H9 (cell line): Measurements from ENCODE around the gene GLMP. TPM values are rescaled to one million over a fixed set of nuclear protein-coding genes. Genes with fewer than 3 reads are reported as not detected.

Experiments used
- DNase-seq: peaks from one replicate; pipeline ENCODE4 v3.0.0-alpha.2; 2017
- H2AFZ ChIP-seq: one replicate; pipeline ENCODE4 v1.6.1; 2013; ENCODE audit warnings: mild to moderate bottlenecking, low read length, control low read depth, moderate library complexity
- H2AK5ac ChIP-seq: 2 replicates; pipeline ENCODE4 v1.6.1; 2013; ENCODE audit warnings: low read length, control low read depth, mixed read lengths; ENCODE audit not compliant: insufficient read length
- H2BK120ac ChIP-seq: one replicate; pipeline ENCODE4 v1.6.1; 2013; ENCODE audit warnings: low read depth, mild to moderate bottlenecking, low read length, control low read depth, inconsistent platforms; ENCODE audit not compliant: poor library complexity, severe bottlenecking
- H2BK12ac ChIP-seq: 2 replicates; pipeline ENCODE4 v1.6.1; 2013; ENCODE audit warnings: low read length, control low read depth, mixed read lengths, low read depth; ENCODE audit not compliant: insufficient read length
- H2BK15ac ChIP-seq: 2 replicates; pipeline ENCODE4 v1.6.1; 2013; ENCODE audit warnings: low read depth, low read length, control low read depth
- H2BK20ac ChIP-seq: one replicate; pipeline ENCODE4 v1.6.1; 2013; ENCODE audit warnings: low read depth, mild to moderate bottlenecking, low read length, control low read depth, inconsistent platforms; ENCODE audit not compliant: poor library complexity, severe bottlenecking
- H2BK5ac ChIP-seq: 2 replicates; pipeline ENCODE4 v1.6.1; 2013; ENCODE audit warnings: low read length, control low read depth, mixed read lengths; ENCODE audit not compliant: insufficient read length
- H3K14ac ChIP-seq: 2 replicates; pipeline ENCODE4 v1.6.1; 2013; ENCODE audit warnings: low read length, control low read depth; ENCODE audit not compliant: insufficient read depth
- H3K18ac ChIP-seq: 2 replicates; pipeline ENCODE4 v1.6.1; 2013; ENCODE audit warnings: low read depth, mild to moderate bottlenecking, mixed read lengths, low read length, control low read depth; ENCODE audit not compliant: insufficient read length
- H3K23ac ChIP-seq: 2 replicates; pipeline ENCODE4 v1.6.1; 2013; ENCODE audit warnings: low read length, control low read depth, mixed read lengths, low read depth; ENCODE audit not compliant: insufficient read length
- H3K23me2 ChIP-seq: 2 replicates; pipeline ENCODE4 v1.6.1; 2013; ENCODE audit warnings: low read depth, mild to moderate bottlenecking, mixed read lengths, low read length, control low read depth; ENCODE audit not compliant: insufficient read length, poor library complexity, severe bottlenecking
- H3K27ac ChIP-seq: 2 replicates; pipeline ENCODE4 v1.5.1; 2013; ENCODE audit warnings: low read length, control low read depth, mixed read lengths, low read depth; ENCODE audit not compliant: insufficient read length
- H3K27me3 ChIP-seq: 2 replicates; pipeline ENCODE4 v1.6.1; 2013; ENCODE audit warnings: low read length, control low read depth, inconsistent platforms; ENCODE audit not compliant: insufficient read depth
- H3K4ac ChIP-seq: 2 replicates; pipeline ENCODE4 v1.6.1; 2013; ENCODE audit warnings: low read depth, mild to moderate bottlenecking, control low read depth, inconsistent platforms, low read length, moderate library complexity
- H3K4me1 ChIP-seq: 2 replicates; pipeline ENCODE4 v1.6.1; 2013; ENCODE audit warnings: low read length, control low read depth, inconsistent platforms; ENCODE audit not compliant: insufficient read depth
- H3K4me2 ChIP-seq: 2 replicates; pipeline ENCODE4 v1.6.1; 2013; ENCODE audit warnings: low read length, control low read depth, mixed read lengths; ENCODE audit not compliant: insufficient read length, insufficient read depth
- H3K56ac ChIP-seq: 2 replicates; pipeline ENCODE4 v1.6.1; 2013; ENCODE audit warnings: low read depth, mild to moderate bottlenecking, mixed read lengths, low read length, control low read depth; ENCODE audit not compliant: insufficient read length
- H3K79me1 ChIP-seq: 2 replicates; pipeline ENCODE4 v1.6.1; 2013; ENCODE audit warnings: low read depth, mild to moderate bottlenecking, moderate library complexity, low read length, control low read depth, inconsistent platforms; ENCODE audit not compliant: insufficient read depth, poor library complexity, severe bottlenecking
- H3K79me2 ChIP-seq: 2 replicates; pipeline ENCODE4 v1.6.1; 2013; ENCODE audit warnings: low read length, control low read depth, inconsistent platforms; ENCODE audit not compliant: insufficient read depth
- H3K9ac ChIP-seq: 2 replicates; pipeline ENCODE4 v1.6.1; 2013; ENCODE audit warnings: low read length, control low read depth, mixed read lengths; ENCODE audit not compliant: insufficient read length; ENCODE audit errors: extremely low read depth
- H3K9me3 ChIP-seq: one replicate; pipeline ENCODE4 v1.6.1; 2013; ENCODE audit warnings: low read depth, low read length, inconsistent platforms; ENCODE audit not compliant: control insufficient read depth
- H3T11ph ChIP-seq: one replicate; pipeline ENCODE4 v1.6.1; 2013; ENCODE audit warnings: mild to moderate bottlenecking, low read length, control low read depth, inconsistent platforms
- H4K20me1 ChIP-seq: one replicate; pipeline ENCODE4 v1.6.1; 2013; ENCODE audit not compliant: control insufficient read depth, insufficient read length, insufficient read depth
- H4K5ac ChIP-seq: 2 replicates; pipeline ENCODE4 v1.6.1; 2013; ENCODE audit warnings: low read depth, mild to moderate bottlenecking, mixed read lengths, low read length, control low read depth; ENCODE audit not compliant: insufficient read length
- H4K8ac ChIP-seq: replicated peaks from 2 replicates; pipeline ENCODE4 v1.6.1; 2013; ENCODE audit warnings: low read length, control low read depth, mixed read lengths, low read depth; ENCODE audit not compliant: insufficient read length
- H4K91ac ChIP-seq: 2 replicates; pipeline ENCODE4 v1.6.1; 2013; ENCODE audit warnings: low read depth, mild to moderate bottlenecking, moderate library complexity, mixed read lengths, low read length, control low read depth; ENCODE audit not compliant: insufficient read length
- H3K27ac Mint-ChIP-seq, 3 experiments: 2 replicates in 2 of 3; 3 replicates in 1 of 3; pipeline ENCODE4 v1.8.0; 2020 to 2021; ENCODE audit warnings: mixed read lengths in 3 of 3, mild to moderate bottlenecking in 1 of 3, moderate library complexity in 1 of 3
- H3K27me3 Mint-ChIP-seq: 2 replicates; pipeline ENCODE4 v1.8.0; 2021; ENCODE audit warnings: low read depth, mild to moderate bottlenecking, moderate library complexity, mixed read lengths
- H3K36me3 Mint-ChIP-seq, 3 experiments: 2 replicates in 2 of 3; 3 replicates in 1 of 3; pipeline ENCODE4 v1.8.0; 2020 to 2021; ENCODE audit warnings: low read depth in 3 of 3, mixed read lengths in 3 of 3; ENCODE audit not compliant: insufficient read depth in 1 of 3
- H3K4me1 Mint-ChIP-seq, 2 experiments: 2 replicates each; pipeline ENCODE4 v1.8.0; 2020; ENCODE audit warnings: mixed read lengths in 2 of 2
- H3K4me3 Mint-ChIP-seq, 2 experiments: 2 replicates in 1 of 2; 3 replicates in 1 of 2; pipeline ENCODE4 v1.8.0; 2020 to 2021; ENCODE audit warnings: mild to moderate bottlenecking in 2 of 2, mixed read lengths in 2 of 2, moderate library complexity in 1 of 2
- H3K9me3 Mint-ChIP-seq, 2 experiments: 2 replicates in 1 of 2; 3 replicates in 1 of 2; pipeline ENCODE4 v1.8.0; 2020; ENCODE audit warnings: mild to moderate bottlenecking in 2 of 2, mixed read lengths in 2 of 2, moderate library complexity in 1 of 2
- CTCF ChIP-seq: fragments of 200-600 bp; sonication (generic); conservative IDR thresholded peaks from 3 replicates; pipeline ENCODE4 v1.8.0; 2021; ENCODE audit warnings: antibody characterized with exemption, mild to moderate bottlenecking
- WGBS: extraction: QIAGEN DNeasy Blood & Tissue Kit; methylation state at CpG from one replicate; pipeline ENCODE4 v1.1.7; 2013; ENCODE audit warnings: missing lambda C conversion rate, low lambda C conversion rate, mixed read lengths; ENCODE audit not compliant: insufficient read length; ENCODE audit errors: extremely low coverage; 5-methylcytosine and 5-hydroxymethylcytosine counted together
- total RNA-seq: library from RNA; stranded (reverse); gene quantifications from 2 replicates; pipeline ENCODE4 v1.2.1, GENCODE V29; 2021

Gene GLMP
- total RNA-seq, 1 experiment from 2014 or later = 49.2 TPM

GRCh38 chr1:156303241-156303640 is 7.8 kb upstream of the GLMP start:
- H2AK5ac ChIP-seq = no peak overlapping the region
- no peaks in the 10 kb centered on the region for H3K23me2 ChIP-seq
- no peak overlapping the region for H3K27ac ChIP-seq
- DNase-seq = no peak
- Mint-ChIP-seq H3K27me3 (peaks cover 2% of the 10 kb centered on the region), H3K9me3 (no peaks in the 10 kb centered on the region; a peak in 1 of 5 replicates), H3K27ac (no peak overlapping the region), H3K4me3 (no peak overlapping the region), H3K36me3 (peaks cover 6 to 38% (median 20%) of the 10 kb centered on the region in 3 experiments; a peak in 6 of 7 replicates), H3K4me1 (peaks cover 2% of the 10 kb centered on the region in 2 experiments; a peak in 1 of 4 replicates)
- no peak for TF ChIP-seq CTCF
- H3K18ac ChIP-seq = no peak overlapping the region
- H2BK5ac ChIP-seq = no peak overlapping the region
- no peaks in the 10 kb centered on the region for H3K4me1 ChIP-seq
- H2BK15ac ChIP-seq = no peak overlapping the region
- H2BK20ac ChIP-seq = no peak overlapping the region
- no peak overlapping the region for H2AFZ ChIP-seq
- no peak overlapping the region for H4K91ac ChIP-seq
- H3T11ph ChIP-seq = no peak overlapping the region
- H4K5ac ChIP-seq = no peak overlapping the region
- H4K8ac ChIP-seq = no peak overlapping the region
- no peak overlapping the region for H3K4ac ChIP-seq
- no peaks in the 10 kb centered on the region for H3K79me2 ChIP-seq
- H3K9ac ChIP-seq = no peak overlapping the region
- no peak overlapping the region for H2BK12ac ChIP-seq
- WGBS = no CpG with 5 or more reads among the region's 4 CpGs
- H4K20me1 ChIP-seq = no peaks in the 10 kb centered on the region
- no peak overlapping the region for H3K14ac ChIP-seq
- no peaks in the 10 kb centered on the region for H3K79me1 ChIP-seq
- H3K27me3 ChIP-seq = no peaks in the 10 kb centered on the region
- no peaks in the 10 kb centered on the region for H3K9me3 ChIP-seq
- H3K23ac ChIP-seq = no peak overlapping the region
- no peak overlapping the region for H2BK120ac ChIP-seq
- no peak overlapping the region for H3K56ac ChIP-seq
- no peak overlapping the region for H3K4me2 ChIP-seq
